GM19324 (cell line): ENCODE results near the gene IRAK2.
"Not testable (repeated sequence)": the region's sequence is repeated elsewhere in the genome, so short reads cannot be mapped to it uniquely, and the experiment has no call there.

ENCODE experiments used
- ATAC-seq: cut with Tn5 transposase; IDR thresholded peaks from one replicate; pipeline ENCODE4 v1.9.1; 2021; ENCODE audit warnings: mild to moderate bottlenecking, moderate library complexity; ENCODE audit not compliant: unreplicated experiment, low FRiP score

IRAK2 gene, protein sequence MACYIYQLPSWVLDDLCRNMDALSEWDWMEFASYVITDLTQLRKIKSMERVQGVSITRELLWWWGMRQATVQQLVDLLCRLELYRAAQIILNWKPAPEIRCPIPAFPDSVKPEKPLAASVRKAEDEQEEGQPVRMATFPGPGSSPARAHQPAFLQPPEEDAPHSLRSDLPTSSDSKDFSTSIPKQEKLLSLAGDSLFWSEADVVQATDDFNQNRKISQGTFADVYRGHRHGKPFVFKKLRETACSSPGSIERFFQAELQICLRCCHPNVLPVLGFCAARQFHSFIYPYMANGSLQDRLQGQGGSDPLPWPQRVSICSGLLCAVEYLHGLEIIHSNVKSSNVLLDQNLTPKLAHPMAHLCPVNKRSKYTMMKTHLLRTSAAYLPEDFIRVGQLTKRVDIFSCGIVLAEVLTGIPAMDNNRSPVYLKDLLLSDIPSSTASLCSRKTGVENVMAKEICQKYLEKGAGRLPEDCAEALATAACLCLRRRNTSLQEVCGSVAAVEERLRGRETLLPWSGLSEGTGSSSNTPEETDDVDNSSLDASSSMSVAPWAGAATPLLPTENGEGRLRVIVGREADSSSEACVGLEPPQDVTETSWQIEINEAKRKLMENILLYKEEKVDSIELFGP

GRCh38 chr3:10164546-10165393 is at the start of gene IRAK2:
Gene IRAK2, plus strand, starts transcription at chr3:10164919. Its CDS starts 36 bp downstream, at chr3:10164955.
- ATAC-seq = peak; percentile 88

DNA sequence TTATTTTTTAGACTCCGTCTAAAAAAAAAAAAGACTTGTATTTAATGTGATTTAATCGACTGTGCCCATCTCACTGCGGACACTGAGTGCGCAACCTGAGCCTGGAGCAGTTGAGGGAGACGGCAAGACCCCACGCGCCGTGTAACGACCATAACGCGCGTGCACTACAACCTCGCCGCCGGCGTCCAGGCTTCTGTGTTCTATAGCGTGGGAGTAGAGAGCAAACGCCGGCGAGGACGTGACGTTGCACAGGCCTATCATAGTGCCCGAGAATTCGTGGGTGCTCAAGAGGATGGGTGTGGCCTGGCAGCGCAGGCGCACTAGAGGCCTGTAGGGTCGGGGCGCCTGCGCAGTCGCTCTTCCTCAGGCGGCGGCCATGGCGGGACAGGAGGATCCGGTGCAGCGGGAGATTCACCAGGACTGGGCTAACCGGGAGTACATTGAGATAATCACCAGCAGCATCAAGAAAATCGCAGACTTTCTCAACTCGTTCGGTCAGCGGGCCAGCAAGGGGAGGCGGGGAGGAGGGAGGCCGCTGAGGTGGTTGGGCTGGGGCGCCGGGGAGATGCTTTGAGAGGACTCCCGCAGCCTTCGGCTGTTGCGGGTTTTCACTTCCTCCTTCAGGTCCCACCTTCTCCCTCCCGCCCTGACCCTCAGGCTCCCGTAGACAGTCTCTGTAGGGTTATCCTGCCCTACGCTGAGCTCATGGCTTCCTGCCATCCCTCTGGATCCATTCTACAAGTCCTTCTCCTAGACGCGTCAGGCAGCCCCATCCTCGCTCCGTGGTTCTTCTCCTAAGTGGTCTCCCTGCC is 49.2 kb upstream of the IRAK2 start, which contains the start of gene BRK1:
BRK1 (plus strand) TSS at position 350 of the 812 bp plus-strand sequence; CDS start at position 377, 27 bp downstream.
- ATAC-seq = peak; percentile 97

DNA sequence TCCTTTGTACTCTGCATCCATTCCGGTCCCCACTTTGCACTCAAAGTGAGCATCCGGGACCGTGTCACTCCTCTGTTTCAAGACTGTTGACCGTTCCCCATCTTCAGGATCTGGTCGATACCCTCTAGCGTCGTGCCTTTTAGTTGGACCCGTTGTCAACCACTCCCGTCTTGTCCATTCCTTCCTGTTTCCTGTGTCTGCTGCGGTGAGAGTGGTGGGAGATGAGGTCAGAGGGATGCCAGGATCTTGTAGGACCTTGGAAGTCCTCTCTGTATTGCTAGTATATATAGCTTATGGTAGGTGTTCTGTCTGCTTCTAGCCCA is 48.6 kb upstream of the IRAK2 start:
- ATAC-seq = no peak

DNA sequence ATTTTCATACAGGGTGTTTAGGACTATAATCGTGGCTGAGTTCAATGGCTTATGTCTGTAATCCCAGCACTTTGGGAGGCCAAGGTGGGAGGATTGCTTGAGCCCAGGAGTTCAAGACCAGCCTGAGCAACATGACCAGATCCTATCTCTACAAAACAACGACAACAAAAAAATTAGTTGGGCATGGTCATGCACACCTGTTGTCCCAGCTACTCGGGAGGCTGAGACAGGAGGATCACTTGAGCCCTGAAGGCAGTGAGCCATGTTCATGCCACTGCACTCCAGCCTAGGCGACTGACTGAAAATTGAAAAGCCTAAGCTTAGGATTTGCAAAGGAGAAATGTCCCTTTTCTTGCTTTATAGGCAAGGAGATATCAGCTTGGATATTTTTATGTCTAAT is 47.8 kb upstream of the IRAK2 start:
- no peak for ATAC-seq

DNA sequence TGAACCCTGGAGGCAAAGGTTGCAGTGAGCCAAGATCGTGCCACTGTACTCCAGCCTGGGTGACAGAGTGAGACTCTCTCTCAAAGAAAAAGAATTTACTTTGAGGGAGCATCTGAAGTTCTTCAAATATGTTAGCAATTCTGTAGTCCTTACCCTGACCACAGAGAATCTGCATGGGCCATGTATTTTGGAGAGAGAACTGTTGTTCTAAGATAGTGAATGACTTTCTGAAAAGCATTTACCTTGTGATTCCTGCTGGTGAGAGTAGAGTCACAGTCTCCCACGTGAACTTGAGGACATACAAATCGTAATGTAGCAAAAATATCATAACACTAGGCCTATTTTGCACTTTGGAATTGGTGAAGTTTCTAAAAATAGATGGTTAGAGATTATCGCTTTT is 45.3 kb upstream of the IRAK2 start:
- no peak for ATAC-seq

DNA sequence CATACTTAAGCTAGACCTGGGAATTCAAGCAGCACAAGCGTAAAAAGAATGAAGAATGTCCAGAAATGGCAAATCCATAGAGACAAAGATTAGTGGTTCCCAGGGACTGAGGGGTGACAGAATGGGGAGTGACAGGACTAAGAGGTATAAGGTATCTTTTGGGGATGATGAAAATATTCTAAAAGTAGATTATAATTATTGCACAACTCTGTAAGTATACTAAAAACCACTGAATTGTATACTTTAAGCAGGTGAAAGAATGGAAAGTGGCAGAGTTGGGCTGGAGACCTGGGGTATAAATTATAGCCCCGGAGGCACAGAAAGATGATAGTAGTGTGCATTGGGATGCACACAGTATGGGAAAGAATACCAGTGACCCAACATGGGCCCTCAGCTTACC is 43.7 kb upstream of the IRAK2 start:
- no peak for ATAC-seq

DNA sequence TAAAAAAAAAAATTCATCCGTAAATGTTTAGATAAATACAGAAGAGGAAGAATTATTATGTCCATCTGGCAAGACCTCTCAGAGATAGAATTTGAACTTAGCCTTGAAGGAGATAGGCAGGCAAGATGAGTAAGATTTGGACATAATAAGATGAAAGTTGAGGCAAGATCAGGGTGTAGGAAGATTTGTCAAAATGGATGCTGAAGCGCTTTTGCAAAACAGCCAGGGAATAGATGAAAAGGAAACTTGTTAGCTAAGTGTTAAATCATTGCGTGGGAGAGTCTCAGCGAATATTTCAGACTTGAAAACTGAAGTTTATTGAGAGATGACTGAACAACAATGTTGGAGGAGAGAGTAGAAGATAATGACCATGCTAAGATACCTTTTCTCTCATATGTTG is 42.0 kb upstream of the IRAK2 start:
- no peak for ATAC-seq

DNA sequence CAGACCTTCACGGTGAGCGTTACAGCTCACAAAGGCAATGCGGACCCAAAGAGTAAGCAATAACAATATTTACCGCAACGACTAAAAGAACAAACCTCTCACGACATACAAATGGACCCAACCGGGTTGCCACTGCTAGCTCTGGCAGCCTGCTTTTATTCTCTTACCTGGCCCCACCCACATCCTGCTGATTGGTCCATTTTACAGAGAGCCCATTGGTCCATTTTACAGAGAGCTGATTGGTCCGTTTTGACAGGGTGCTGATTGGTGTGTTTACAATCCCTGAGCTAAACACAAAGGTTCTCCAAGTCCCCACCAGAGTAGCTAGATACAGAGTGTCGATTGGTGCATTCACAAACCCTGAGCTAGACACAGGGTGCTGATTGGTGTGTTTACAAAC is 28.8 kb upstream of the IRAK2 start:
- not testable (repeated sequence) for ATAC-seq

DNA sequence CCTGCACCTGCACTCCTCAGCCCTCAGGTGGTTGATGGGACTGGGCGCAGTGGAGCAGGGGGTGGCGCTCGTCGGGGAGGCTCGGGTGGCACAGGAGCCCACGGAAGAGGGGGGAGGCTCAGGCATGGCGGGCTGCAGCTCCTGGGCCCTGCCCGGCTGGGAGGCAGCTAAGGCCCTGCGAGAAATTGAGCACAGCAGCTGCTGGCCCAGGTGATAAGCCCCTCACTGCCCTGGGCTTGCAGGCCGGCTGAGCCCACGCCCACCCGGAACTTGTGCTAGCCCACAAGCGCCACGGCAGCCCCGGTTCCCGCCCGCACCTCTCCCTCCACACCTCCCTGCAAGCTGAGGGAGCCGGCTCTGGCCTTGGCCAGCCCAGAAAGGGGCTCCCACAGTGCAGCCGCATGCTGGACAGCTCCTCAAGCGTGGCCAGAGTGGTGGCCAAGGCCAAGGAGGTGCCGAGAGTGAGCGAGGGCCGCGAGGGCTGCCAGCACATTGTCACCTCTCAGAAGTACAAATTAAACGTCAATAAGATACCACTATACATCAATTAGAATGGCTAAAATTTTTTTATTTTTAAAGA is 28.2 kb upstream of the IRAK2 start:
- ATAC-seq = no peak

- ATAC-seq = no peak
Observed at GRCh38 chr3:10137178-10137577, 27.5 kb upstream of the IRAK2 start.

DNA sequence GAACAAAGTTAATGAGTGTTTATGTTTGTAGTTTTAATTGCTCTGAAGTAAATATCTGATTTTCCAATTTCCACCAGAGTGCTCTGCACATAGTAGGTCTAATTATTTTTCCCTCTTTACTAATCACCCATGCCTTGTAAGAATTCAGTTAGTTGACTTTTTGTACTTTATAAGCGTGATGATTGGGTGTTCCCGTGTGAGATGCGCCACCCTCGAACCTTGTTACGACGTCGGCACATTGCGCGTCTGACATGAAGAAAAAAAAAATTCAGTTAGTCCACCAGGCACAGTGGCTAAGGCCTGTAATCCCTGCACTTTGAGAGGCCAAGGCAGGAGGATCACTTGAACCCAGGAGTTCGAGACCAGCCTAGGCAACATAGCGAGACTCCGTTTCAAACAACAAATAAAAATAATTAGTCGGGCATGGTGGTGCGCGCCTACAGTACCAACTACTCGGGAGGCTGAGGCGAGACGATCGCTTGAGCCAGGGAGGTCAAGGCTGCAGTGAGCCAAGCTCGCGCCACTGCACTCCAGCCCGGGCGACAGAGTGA is 23.6 kb upstream of the IRAK2 start:
- ATAC-seq = no peak

GRCh38 chr3:10142707-10143560 is 21.8 kb upstream of the IRAK2 start:
- ATAC-seq = no peak

DNA sequence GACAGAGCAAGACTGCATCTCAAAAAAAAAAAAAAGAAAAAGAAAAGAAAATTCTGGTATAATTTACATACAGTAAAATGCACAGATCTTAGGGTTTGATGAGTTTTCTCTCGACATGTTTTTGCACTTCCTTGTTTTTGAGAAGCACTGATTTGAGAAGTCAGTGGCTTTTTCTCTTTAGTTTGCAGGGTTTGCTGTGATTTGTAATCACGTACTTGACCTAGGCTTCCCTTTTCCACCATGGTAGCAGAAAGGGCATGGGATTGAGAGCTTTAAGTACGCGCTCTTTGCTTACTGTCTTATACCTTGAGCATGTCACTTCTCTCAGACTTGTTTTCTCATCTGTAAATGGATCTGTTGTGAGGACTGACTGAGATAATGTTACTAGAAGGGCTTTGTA is 19.0 kb upstream of the IRAK2 start:
- no peak for ATAC-seq

- no peak for ATAC-seq
Observed at GRCh38 chr3:10149226-10149625, 15.5 kb upstream of the IRAK2 start.

GRCh38 chr3:10150987-10151386 is 13.7 kb upstream of the IRAK2 start:
- no peak for ATAC-seq

- ATAC-seq = no peak
Observed at GRCh38 chr3:10154335-10155122, 10.2 kb upstream of the IRAK2 start.

- no peak for ATAC-seq
Observed at GRCh38 chr3:10155123-10155472, 9.6 kb upstream of the IRAK2 start.

GRCh38 chr3:10155658-10156057 is 9.1 kb upstream of the IRAK2 start:
- ATAC-seq = no peak
